ENCODE data around the gene RUBCNL. TPM values are rescaled to one million over a fixed set of nuclear protein-coding genes. Genes with fewer than 3 reads are reported as not detected.

The RUBCNL gene
- total and polyA plus RNA-seq, 8 donors: 0.46 to 3.2 (median 0.86) TPM

GRCh38 chr13:46318986-46319385, 68.1 kb downstream of the RUBCNL start:
- ATAC-seq: no peak
- H3K36me3 ChIP-seq: no peaks in the 10 kb centered on the region
- peaks cover 0 to 4% (median 0%) of the 10 kb centered on the region in 3 donors for H3K4me1 ChIP-seq
- no peak for TF ChIP-seq CTCF (IDR thresholded peaks at IDR 0.05)
- no peak overlapping the region for H3K4me3 ChIP-seq
- no peaks in the 10 kb centered on the region for H3K27me3 ChIP-seq
- no peak for FAIRE-seq
- 93 to 100% methylated on average over 1 of the region's 1 CpG for WGBS, 2 donors
- intact Hi-C loops (cut with DNase I): no loop called here
- no peaks in the 10 kb centered on the region for H3K9me3 ChIP-seq
- no peak for DNase-seq
- H3K27ac ChIP-seq: no peak overlapping the region

- FAIRE-seq: no peak
- intact Hi-C loops (cut with DNase I): no loop called here
- no peaks in the 10 kb centered on the region for H3K9me3 ChIP-seq
- H3K27ac ChIP-seq: no peak overlapping the region
- H3K27me3 ChIP-seq: no peaks in the 10 kb centered on the region
- peaks cover 0 to 4% (median 0%) of the 10 kb centered on the region in 3 donors for H3K4me1 ChIP-seq
- no peak for DNase-seq
- TF ChIP-seq CTCF (IDR thresholded peaks at IDR 0.05): no peak
- ATAC-seq: no peak
- no peaks in the 10 kb centered on the region for H3K36me3 ChIP-seq
- H3K4me3 ChIP-seq: no peak overlapping the region
These were observed 69.9 kb downstream of the RUBCNL start for GRCh38 chr13:46317120-46317519.

- no peak for FAIRE-seq
- TF ChIP-seq CTCF (IDR thresholded peaks at IDR 0.05): no peak
- 77 to 90% methylated on average over 6 of the region's 6 CpGs for WGBS, 2 donors
- no peak for ATAC-seq
- H3K9me3 ChIP-seq: no peaks in the 10 kb centered on the region
- no peaks in the 10 kb centered on the region for H3K36me3 ChIP-seq
- no peak for DNase-seq
- no peaks in the 10 kb centered on the region for H3K27me3 ChIP-seq
- no peak overlapping the region for H3K27ac ChIP-seq
- H3K4me3 ChIP-seq: no peak overlapping the region
- intact Hi-C loops (cut with DNase I): no loop called here
- H3K4me1 ChIP-seq: no peaks in the 10 kb centered on the region
These were observed 71.5 kb downstream of the RUBCNL start for GRCh38 chr13:46315491-46316075.

GRCh38 chr13:46315036-46315435, 72.0 kb downstream of the RUBCNL start:
- TF ChIP-seq CTCF (IDR thresholded peaks at IDR 0.05): no peak
- intact Hi-C loops (cut with DNase I): no loop called here
- H3K27ac ChIP-seq: no peak overlapping the region
- no peaks in the 10 kb centered on the region for H3K36me3 ChIP-seq
- no peaks in the 10 kb centered on the region for H3K4me1 ChIP-seq
- ATAC-seq (no peak), DNase-seq (no peak), FAIRE-seq (peak; percentile 66)
- no peak overlapping the region for H3K4me3 ChIP-seq
- H3K9me3 ChIP-seq: no peaks in the 10 kb centered on the region
- no peaks in the 10 kb centered on the region for H3K27me3 ChIP-seq

GRCh38 chr13:46314587-46314986, 72.5 kb downstream of the RUBCNL start:
- Histone ChIP-seq H3K27me3 (no peaks in the 10 kb centered on the region), H3K27ac (no peak overlapping the region), H3K9me3 (no peaks in the 10 kb centered on the region), H3K4me1 (no peaks in the 10 kb centered on the region), H3K4me3 (no peak overlapping the region), H3K36me3 (no peaks in the 10 kb centered on the region)
- 98 to 100% methylated on average over 1 of the region's 1 CpG for WGBS, 2 donors
- no peak for TF ChIP-seq CTCF (IDR thresholded peaks at IDR 0.05)
- no peak for DNase-seq
- intact Hi-C loops (cut with DNase I): no loop called here
- no peak for FAIRE-seq
- ATAC-seq: no peak

All from pancreas (tissue), 10 donors.